Measurements from ENCODE around the gene CLDN4. TPM values are rescaled to one million over a fixed set of nuclear protein-coding genes. Genes with fewer than 3 reads are reported as not detected.
A peak's percentile ranks its signal among the peaks of the same experiment; 100 is the strongest.

CLDN4 gene
- total and polyA plus RNA-seq, 9 of the 15 experiments (the other 6 are each of a cell fraction or from before 2014, with no cell fraction given) = 0.05 to 0.60 (median 0.06) TPM; not detected in 3

DNA sequence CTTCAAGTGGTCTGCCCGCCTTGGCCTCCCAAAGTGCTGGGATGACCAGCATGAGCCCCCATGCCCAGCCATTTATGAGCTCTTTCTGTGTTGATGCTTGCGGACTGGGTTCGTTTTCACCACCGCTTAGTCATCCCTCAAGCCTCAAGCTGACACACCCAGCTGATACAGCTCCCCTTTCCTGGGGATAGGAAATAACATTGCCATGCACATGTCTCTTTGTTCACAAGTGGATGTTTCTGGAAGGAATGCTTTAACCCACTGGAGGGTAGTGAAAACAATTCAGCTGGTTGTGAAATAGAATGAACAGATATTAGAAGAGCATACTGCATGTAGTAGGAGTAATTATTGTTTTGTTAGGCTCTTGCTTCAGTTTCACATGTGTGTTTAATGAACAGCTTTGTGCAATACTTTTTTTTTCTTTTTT lies 20.0 kb downstream of the CLDN4 start (continued):
- TF ChIP-seq YY1 (IDR thresholded peaks at IDR 0.05; ENCODE audit: borderline replicate concordance in 1 of 3, control insufficient read depth in 1 of 3, extremely low read depth in 1 of 3, insufficient read depth in 3 of 3, insufficient read length in 1 of 3, insufficient replicate concordance in 2 of 3, low read depth in 1 of 3, low read length in 2 of 3) = peak in 1 of 3 experiments; percentile 49
- peak; percentile 23; the same call in 1 of the 2 replicates for TF ChIP-seq TOE1 (IDR thresholded peaks at IDR 0.05; ENCODE audit: borderline replicate concordance)
- TF ChIP-seq TOE1 (CRISPR knock-in tag; IDR thresholded peaks at IDR 0.05; ENCODE audit: borderline replicate concordance, low read depth) = no peak
- TF ChIP-seq ZNF696 (CRISPR knock-in tag; conservative IDR thresholded peaks at IDR 0.05) = no peak
- TF ChIP-seq, protein P1, sequence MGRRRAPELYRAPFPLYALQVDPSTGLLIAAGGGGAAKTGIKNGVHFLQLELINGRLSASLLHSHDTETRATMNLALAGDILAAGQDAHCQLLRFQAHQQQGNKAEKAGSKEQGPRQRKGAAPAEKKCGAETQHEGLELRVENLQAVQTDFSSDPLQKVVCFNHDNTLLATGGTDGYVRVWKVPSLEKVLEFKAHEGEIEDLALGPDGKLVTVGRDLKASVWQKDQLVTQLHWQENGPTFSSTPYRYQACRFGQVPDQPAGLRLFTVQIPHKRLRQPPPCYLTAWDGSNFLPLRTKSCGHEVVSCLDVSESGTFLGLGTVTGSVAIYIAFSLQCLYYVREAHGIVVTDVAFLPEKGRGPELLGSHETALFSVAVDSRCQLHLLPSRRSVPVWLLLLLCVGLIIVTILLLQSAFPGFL (CRISPR knock-in tag; IDR thresholded peaks at IDR 0.05) = no peak
- peak in 1 of 2 experiments; percentile 34; a peak in 1 of 4 replicates for TF ChIP-seq MAZ (CRISPR knock-in tag; conservative IDR thresholded peaks at IDR 0.05 in 1 of 2, IDR thresholded peaks at IDR 0.05 in 1 of 2)
- no peak for TF ChIP-seq MCM7 (IDR thresholded peaks at IDR 0.05)
- TF ChIP-seq ZNF133 (CRISPR knock-in tag; IDR thresholded peaks at IDR 0.05) = no peak
- TF ChIP-seq, protein P2, sequence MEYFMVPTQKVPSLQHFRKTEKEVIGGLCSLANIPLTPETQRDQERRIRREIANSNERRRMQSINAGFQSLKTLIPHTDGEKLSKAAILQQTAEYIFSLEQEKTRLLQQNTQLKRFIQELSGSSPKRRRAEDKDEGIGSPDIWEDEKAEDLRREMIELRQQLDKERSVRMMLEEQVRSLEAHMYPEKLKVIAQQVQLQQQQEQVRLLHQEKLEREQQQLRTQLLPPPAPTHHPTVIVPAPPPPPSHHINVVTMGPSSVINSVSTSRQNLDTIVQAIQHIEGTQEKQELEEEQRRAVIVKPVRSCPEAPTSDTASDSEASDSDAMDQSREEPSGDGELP (CRISPR knock-in tag; IDR thresholded peaks at IDR 0.05; ENCODE audit: borderline replicate concordance) = peak; percentile 87
- TF ChIP-seq CBFA2T3 (IDR thresholded peaks at IDR 0.05) = 0 out of 2 replicates have a peak, but pooled peaks have one; percentile 9
- TF ChIP-seq SMARCA4 (IDR thresholded peaks at IDR 0.05) = peak; percentile 61
- TF ChIP-seq, protein P3, sequence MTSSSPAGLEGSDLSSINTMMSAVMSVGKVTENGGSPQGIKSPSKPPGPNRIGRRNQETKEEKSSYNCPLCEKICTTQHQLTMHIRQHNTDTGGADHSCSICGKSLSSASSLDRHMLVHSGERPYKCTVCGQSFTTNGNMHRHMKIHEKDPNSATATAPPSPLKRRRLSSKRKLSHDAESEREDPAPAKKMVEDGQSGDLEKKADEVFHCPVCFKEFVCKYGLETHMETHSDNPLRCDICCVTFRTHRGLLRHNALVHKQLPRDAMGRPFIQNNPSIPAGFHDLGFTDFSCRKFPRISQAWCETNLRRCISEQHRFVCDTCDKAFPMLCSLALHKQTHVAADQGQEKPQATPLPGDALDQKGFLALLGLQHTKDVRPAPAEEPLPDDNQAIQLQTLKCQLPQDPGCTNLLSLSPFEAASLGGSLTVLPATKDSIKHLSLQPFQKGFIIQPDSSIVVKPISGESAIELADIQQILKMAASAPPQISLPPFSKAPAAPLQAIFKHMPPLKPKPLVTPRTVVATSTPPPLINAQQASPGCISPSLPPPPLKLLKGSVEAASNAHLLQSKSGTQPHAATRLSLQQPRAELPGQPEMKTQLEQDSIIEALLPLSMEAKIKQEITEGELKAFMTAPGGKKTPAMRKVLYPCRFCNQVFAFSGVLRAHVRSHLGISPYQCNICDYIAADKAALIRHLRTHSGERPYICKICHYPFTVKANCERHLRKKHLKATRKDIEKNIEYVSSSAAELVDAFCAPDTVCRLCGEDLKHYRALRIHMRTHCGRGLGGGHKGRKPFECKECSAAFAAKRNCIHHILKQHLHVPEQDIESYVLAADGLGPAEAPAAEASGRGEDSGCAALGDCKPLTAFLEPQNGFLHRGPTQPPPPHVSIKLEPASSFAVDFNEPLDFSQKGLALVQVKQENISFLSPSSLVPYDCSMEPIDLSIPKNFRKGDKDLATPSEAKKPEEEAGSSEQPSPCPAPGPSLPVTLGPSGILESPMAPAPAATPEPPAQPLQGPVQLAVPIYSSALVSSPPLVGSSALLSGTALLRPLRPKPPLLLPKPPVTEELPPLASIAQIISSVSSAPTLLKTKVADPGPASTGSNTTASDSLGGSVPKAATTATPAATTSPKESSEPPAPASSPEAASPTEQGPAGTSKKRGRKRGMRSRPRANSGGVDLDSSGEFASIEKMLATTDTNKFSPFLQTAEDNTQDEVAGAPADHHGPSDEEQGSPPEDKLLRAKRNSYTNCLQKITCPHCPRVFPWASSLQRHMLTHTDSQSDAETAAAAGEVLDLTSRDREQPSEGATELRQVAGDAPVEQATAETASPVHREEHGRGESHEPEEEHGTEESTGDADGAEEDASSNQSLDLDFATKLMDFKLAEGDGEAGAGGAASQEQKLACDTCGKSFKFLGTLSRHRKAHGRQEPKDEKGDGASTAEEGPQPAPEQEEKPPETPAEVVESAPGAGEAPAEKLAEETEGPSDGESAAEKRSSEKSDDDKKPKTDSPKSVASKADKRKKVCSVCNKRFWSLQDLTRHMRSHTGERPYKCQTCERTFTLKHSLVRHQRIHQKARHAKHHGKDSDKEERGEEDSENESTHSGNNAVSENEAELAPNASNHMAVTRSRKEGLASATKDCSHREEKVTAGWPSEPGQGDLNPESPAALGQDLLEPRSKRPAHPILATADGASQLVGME (CRISPR knock-in tag; IDR thresholded peaks at IDR 0.05) = 0 out of 2 replicates have a peak, but pooled peaks have one; percentile 2
- TF ChIP-seq XRCC4 (IDR thresholded peaks at IDR 0.05; ENCODE audit: extremely low read depth, insufficient read depth, insufficient read length) = no peak
- TF ChIP-seq, protein P4, sequence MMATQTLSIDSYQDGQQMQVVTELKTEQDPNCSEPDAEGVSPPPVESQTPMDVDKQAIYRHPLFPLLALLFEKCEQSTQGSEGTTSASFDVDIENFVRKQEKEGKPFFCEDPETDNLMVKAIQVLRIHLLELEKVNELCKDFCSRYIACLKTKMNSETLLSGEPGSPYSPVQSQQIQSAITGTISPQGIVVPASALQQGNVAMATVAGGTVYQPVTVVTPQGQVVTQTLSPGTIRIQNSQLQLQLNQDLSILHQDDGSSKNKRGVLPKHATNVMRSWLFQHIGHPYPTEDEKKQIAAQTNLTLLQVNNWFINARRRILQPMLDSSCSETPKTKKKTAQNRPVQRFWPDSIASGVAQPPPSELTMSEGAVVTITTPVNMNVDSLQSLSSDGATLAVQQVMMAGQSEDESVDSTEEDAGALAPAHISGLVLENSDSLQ (IDR thresholded peaks at IDR 0.05) = peak; percentile 76
- no peak for TF ChIP-seq CHAMP1 (IDR thresholded peaks at IDR 0.05)

All from K562 (cell line).